HG03060 (cell line): ENCODE data around the gene TBC1D3C.
"Not testable (repeated sequence)": the region's sequence is repeated elsewhere in the genome, so short reads cannot be mapped to it uniquely, and the experiment has no call there.

ENCODE experiments used
- ATAC-seq: cut with Tn5 transposase; IDR thresholded peaks from one replicate; pipeline ENCODE4 v1.9.1; 2021; ENCODE audit warnings: low read depth, moderate number of reproducible peaks; ENCODE audit not compliant: unreplicated experiment

Gene TBC1D3C

DNA sequence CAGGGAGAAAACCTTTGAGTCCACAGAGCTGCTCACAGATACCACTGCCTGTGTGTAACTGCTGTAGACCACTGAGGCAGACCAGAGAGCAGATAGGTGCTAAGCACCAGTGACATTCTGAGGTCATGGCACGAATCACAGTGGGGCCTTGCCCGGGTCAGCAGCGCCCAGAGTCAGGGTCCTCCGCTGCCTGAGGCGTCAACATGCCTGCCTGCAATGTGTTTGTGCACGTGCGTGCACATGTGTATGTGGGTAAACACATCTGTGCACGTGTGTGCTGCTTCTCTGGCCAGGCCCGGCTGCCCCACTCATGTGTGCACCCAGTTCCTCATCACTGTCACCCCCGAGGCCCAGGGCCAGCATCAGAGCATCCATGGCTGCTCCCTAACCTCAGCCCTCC is at the start of gene TBC1D3C:
Gene TBC1D3C, minus strand, starts transcription at position 101 of the 400 bp plus-strand sequence. CDS start 1,568 bp downstream, outside the sequence.
- not testable (repeated sequence) for ATAC-seq

- not testable (repeated sequence) for ATAC-seq
Measured at GRCh38 chr17:38099262-38099661, 30.8 kb upstream of the TBC1D3C start.

GRCh38 chr17:38094059-38094694 is 25.7 kb upstream of the TBC1D3C start:
- ATAC-seq, result not testable (repeated sequence)

GRCh38 chr17:38088120-38088519 is 19.7 kb upstream of the TBC1D3C start:
- ATAC-seq, result not testable (repeated sequence)

GRCh38 chr17:38087344-38087743 is 18.9 kb upstream of the TBC1D3C start:
- ATAC-seq, result not testable (repeated sequence)
